ENCODE results near the gene MVB12B.

GRCh38 chr9:126528111-126528510, 201.5 kb downstream of the MVB12B start:
- TF ChIP-seq CTCF (conservative IDR thresholded peaks at IDR 0.05; ENCODE audit: low read depth, low read length) = no peak
- TF ChIP-seq RFX5 (IDR thresholded peaks at IDR 0.05; ENCODE audit: low read depth, low read length) = no peak
- no peak for TF ChIP-seq POLR2A (IDR thresholded peaks at IDR 0.05; ENCODE audit: low read depth, low read length)
- no peak for TF ChIP-seq FOS (IDR thresholded peaks at IDR 0.05; ENCODE audit: low read depth, low read length)
- no peak for TF ChIP-seq CHD1 (IDR thresholded peaks at IDR 0.05; ENCODE audit: low read depth, low read length)
